Measurements from ENCODE around the gene CRKL. TPM values are rescaled to one million over a fixed set of nuclear protein-coding genes. Genes with fewer than 3 reads are reported as not detected.

Gene CRKL
- polyA plus RNA-seq, 1 of the 3 experiments (the other 2 are of a cell fraction): 9.6 TPM

GRCh38 chr22:20920881-20921203, 3.6 kb downstream of the CRKL start:
- H3F3A ChIP-seq (replicated peaks; ENCODE audit: insufficient read depth): peaks cover 3% of the 10 kb centered on the region
- no peaks in the 10 kb centered on the region for H3K9me3 ChIP-seq
- H3K9ac ChIP-seq: peak overlapping the region; percentile 59; the same call in 1 of the 2 replicates
- WGBS (ENCODE audit: low lambda C conversion rate): 72% methylated on average over 3 of the region's 3 CpGs
- H3K4me3 ChIP-seq (ENCODE audit: low read depth in 2 of 2, low read length in 1 of 2): peak overlapping the region; percentile 86 to 98
- H3K27ac ChIP-seq (ENCODE audit: low read depth in 2 of 2, low read length in 1 of 2): no peak overlapping the region; a peak in 1 of 4 replicates
- peaks cover 79% of the 10 kb centered on the region for H4K20me1 ChIP-seq (ENCODE audit: insufficient read depth)
- H3K27me3 ChIP-seq (ENCODE audit: insufficient read depth): no peaks in the 10 kb centered on the region
- peaks cover 7 to 13% of the 10 kb centered on the region in 2 experiments; a peak in 3 of 4 replicates for H3K4me1 ChIP-seq (ENCODE audit: control insufficient read depth in 1 of 2, insufficient read depth in 2 of 2, low read depth in 1 of 2, low read length in 1 of 2)
- TF ChIP-seq RAD21 (IDR thresholded peaks at IDR 0.05; ENCODE audit: low read length) (no peak), USF2 (IDR thresholded peaks at IDR 0.05; ENCODE audit: borderline replicate concordance, low read depth, low read length) (no peak), NFIC (IDR thresholded peaks at IDR 0.05; ENCODE audit: borderline replicate concordance) (no peak), ZBTB33 (IDR thresholded peaks at IDR 0.05; ENCODE audit: borderline replicate concordance, low read depth) (no peak), NRF1 (IDR thresholded peaks at IDR 0.05; ENCODE audit: low read depth, low read length) (no peak), ELF1 (IDR thresholded peaks at IDR 0.05) (no peak)
- DNase-seq: no peak
- H3K4me2 ChIP-seq: peak overlapping the region; percentile 67
- peaks cover 86% of the 10 kb centered on the region for H3K79me2 ChIP-seq (ENCODE audit: insufficient read depth)
- POLR2A ChIA-PET: interaction anchor here (0.6 to 0.9 kb wide), 3 partner anchors 29 to 47 kb away, joined by 3 to 4 read pairs (median 3); no protein-coding TSS in a partner anchor
- H2AFZ ChIP-seq (ENCODE audit: low read depth): no peak overlapping the region
- no peaks in the 10 kb centered on the region for H3K9me2 ChIP-seq
- peaks cover 3 to 7% of the 10 kb centered on the region in 2 experiments for H3K36me3 ChIP-seq (replicated peaks in 1 of 2; ENCODE audit: control insufficient read depth in 1 of 2, insufficient read depth in 2 of 2, low read length in 1 of 2)
- CTCF ChIA-PET: interaction anchor here (0.7 to 3.0 kb wide), 7 partner anchors 11 to 117 kb away, joined by 3 to 18 read pairs (median 4); no protein-coding TSS in a partner anchor

GRCh38 chr22:20922141-20922751, 5.0 kb downstream of the CRKL start:
- WGBS (ENCODE audit: low lambda C conversion rate): 78% methylated on average over 3 of the region's 3 CpGs
- H4K20me1 ChIP-seq (ENCODE audit: insufficient read depth): peaks cover 92% of the 10 kb centered on the region
- ChIA-PET CTCF (interaction anchor here (1.1 to 3.0 kb wide), 3 partner anchors 12 to 37 kb away, joined by 3 to 18 read pairs (median 4); no protein-coding TSS in a partner anchor), POLR2A (no interaction called here)
- peaks cover 100% of the 10 kb centered on the region for H3K79me2 ChIP-seq (ENCODE audit: insufficient read depth)
- no peak overlapping the region for H3K4me2 ChIP-seq
- peaks cover 4 to 13% of the 10 kb centered on the region in 2 experiments; a peak in 3 of 4 replicates for H3K4me1 ChIP-seq (ENCODE audit: control insufficient read depth in 1 of 2, insufficient read depth in 2 of 2, low read depth in 1 of 2, low read length in 1 of 2)
- H3K9ac ChIP-seq: no peak overlapping the region
- H2AFZ ChIP-seq (ENCODE audit: low read depth): no peak overlapping the region
- H3K9me2 ChIP-seq: no peaks in the 10 kb centered on the region
- no peak for DNase-seq
- peaks cover 3% of the 10 kb centered on the region for H3F3A ChIP-seq (replicated peaks; ENCODE audit: insufficient read depth)
- peaks cover 3 to 7% of the 10 kb centered on the region in 2 experiments for H3K36me3 ChIP-seq (replicated peaks in 1 of 2; ENCODE audit: control insufficient read depth in 1 of 2, insufficient read depth in 2 of 2, low read length in 1 of 2)
- H3K4me3 ChIP-seq (ENCODE audit: low read depth in 2 of 2, low read length in 1 of 2): no peak overlapping the region
- H3K9me3 ChIP-seq: no peaks in the 10 kb centered on the region
- H3K27me3 ChIP-seq (ENCODE audit: insufficient read depth): no peaks in the 10 kb centered on the region
- H3K27ac ChIP-seq (ENCODE audit: low read depth in 2 of 2, low read length in 1 of 2): no peak overlapping the region
- TF ChIP-seq PBX3 (IDR thresholded peaks at IDR 0.05) (no peak), FOXM1 (IDR thresholded peaks at IDR 0.05; ENCODE audit: low read depth) (no peak), TEAD4 (IDR thresholded peaks at IDR 0.05; ENCODE audit: borderline replicate concordance, insufficient read depth) (no peak), CHD2 (IDR thresholded peaks at IDR 0.05; ENCODE audit: low read length, partially characterized antibody) (no peak), FOXJ3 (CRISPR knock-in tag; IDR thresholded peaks at IDR 0.05) (no peak), NFIC (IDR thresholded peaks at IDR 0.05; ENCODE audit: borderline replicate concordance) (no peak), TAF1 (IDR thresholded peaks at IDR 0.05; ENCODE audit: borderline replicate concordance, low read depth, low read length) (no peak), CTCF (IDR thresholded peaks at IDR 0.05) (no peak), RXRA (IDR thresholded peaks at IDR 0.05; ENCODE audit: borderline replicate concordance, low read depth) (no peak), IRF3 (IDR thresholded peaks at IDR 0.05; ENCODE audit: low read depth, low read length) (no peak), MEF2A (IDR thresholded peaks at IDR 0.05; ENCODE audit: borderline replicate concordance, low read depth) (no peak), GATA2 (CRISPR knock-in tag; IDR thresholded peaks at IDR 0.05) (no peak), TCF12 (IDR thresholded peaks at IDR 0.05) (no peak), RCOR1 (IDR thresholded peaks at IDR 0.05; ENCODE audit: low read length) (no peak), POLR2AphosphoS5 (IDR thresholded peaks at IDR 0.05; ENCODE audit: low read depth, low read length) (no peak), MAX (IDR thresholded peaks at IDR 0.05; ENCODE audit: low read depth) (no peak)
